ENCODE data around the gene PTGES.

DNA sequence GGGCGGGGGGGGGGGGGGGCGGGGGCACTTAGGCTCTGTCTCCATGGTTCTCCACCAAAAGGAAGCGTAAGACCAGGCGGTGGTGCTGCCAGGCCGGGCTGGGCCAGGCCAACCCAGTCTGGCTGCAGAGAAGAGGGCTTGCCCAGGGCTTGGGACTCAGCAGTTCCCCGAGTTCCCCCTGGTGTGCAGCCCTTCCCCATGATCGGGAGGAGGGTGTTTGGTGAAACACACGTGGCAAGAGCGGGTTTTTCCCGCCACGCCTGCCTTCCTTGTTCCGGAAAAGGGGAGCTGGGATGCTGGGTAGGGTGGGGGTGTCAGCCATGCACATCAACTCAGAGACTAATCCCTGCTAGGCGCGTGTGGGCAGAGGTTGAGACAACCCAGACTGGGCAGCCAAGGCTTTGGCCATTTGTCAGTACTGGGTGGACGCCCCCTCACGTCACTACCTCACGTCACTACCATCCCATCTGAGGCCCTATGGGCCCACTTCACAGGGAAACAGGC, 54.5 kb downstream of the PTGES start:
- TF ChIP-seq, protein P1, sequence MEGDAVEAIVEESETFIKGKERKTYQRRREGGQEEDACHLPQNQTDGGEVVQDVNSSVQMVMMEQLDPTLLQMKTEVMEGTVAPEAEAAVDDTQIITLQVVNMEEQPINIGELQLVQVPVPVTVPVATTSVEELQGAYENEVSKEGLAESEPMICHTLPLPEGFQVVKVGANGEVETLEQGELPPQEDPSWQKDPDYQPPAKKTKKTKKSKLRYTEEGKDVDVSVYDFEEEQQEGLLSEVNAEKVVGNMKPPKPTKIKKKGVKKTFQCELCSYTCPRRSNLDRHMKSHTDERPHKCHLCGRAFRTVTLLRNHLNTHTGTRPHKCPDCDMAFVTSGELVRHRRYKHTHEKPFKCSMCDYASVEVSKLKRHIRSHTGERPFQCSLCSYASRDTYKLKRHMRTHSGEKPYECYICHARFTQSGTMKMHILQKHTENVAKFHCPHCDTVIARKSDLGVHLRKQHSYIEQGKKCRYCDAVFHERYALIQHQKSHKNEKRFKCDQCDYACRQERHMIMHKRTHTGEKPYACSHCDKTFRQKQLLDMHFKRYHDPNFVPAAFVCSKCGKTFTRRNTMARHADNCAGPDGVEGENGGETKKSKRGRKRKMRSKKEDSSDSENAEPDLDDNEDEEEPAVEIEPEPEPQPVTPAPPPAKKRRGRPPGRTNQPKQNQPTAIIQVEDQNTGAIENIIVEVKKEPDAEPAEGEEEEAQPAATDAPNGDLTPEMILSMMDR (IDR thresholded peaks at IDR 0.05; ENCODE audit: low read depth, low read length), result no peak
- TF ChIP-seq POLR2A (IDR thresholded peaks at IDR 0.05; ENCODE audit: extremely low read depth, insufficient read length), result no peak
- TF ChIP-seq, protein P2, sequence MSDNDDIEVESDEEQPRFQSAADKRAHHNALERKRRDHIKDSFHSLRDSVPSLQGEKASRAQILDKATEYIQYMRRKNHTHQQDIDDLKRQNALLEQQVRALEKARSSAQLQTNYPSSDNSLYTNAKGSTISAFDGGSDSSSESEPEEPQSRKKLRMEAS (IDR thresholded peaks at IDR 0.05; ENCODE audit: low read depth, low read length), result no peak
- TF ChIP-seq MYC (IDR thresholded peaks at IDR 0.05; ENCODE audit: low read depth, low read length), result no peak
